HL-60/S4 treated with phorbol 12-myristate 13-acetate at 8.2 ng/mL for 4 days and 3 days (cell line): ENCODE data around the gene OR51B2.

Experiments used
- in situ Hi-C: fragments of 300-500 bp; cut with MboI; formaldehyde crosslinking; loops from 2 replicates; pipeline ENCODE4 v1.15.0; 2022; ENCODE audit warnings: low sequenced_read_pairs

OR51B2 gene

GRCh38 chr11:5284637-5285036, 39.5 kb downstream of the OR51B2 start:
- in situ Hi-C loops, result no loop called here

GRCh38 chr11:5283882-5284281, 40.2 kb downstream of the OR51B2 start:
- in situ Hi-C loops, result no loop called here

DNA sequence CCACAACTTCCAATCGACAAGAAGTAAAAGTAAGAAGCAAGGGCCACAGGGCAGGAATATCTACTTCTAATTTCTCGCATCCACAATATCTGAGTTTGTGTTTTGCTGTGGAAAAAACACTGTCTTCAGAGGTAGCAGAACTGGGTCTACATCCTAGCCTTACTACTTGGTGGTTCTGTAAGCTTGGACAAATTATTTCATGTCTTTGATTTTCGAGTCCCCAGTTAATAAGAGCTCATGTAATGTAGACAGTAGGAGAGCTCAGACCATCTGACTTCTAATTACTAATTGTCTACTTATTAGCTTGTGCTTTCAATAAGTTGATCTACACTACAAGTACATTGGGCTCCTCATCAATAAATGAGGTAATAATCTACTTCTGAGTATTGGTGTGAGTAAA, 41.0 kb downstream of the OR51B2 start:
- in situ Hi-C loops, result no loop called here

DNA sequence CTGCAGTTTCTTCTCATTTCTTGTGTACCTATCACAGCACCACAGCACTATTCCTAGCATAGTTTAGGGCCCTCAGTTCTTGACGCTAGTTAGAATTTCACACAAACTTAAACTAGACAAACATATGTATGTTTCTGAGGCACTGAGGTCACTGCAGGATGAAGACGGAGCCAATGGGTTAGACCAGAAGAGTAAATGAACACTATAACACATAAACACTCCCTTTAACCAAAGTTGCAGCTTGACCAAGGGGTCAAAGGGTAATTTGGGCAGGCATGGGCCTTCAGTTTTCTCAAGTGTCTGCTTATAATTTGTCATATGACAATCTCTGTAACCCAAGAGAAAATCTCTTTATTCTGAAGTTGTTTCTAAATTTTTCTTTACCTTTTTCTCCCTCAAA, 41.5 kb downstream of the OR51B2 start:
- in situ Hi-C loops, result no loop called here

DNA sequence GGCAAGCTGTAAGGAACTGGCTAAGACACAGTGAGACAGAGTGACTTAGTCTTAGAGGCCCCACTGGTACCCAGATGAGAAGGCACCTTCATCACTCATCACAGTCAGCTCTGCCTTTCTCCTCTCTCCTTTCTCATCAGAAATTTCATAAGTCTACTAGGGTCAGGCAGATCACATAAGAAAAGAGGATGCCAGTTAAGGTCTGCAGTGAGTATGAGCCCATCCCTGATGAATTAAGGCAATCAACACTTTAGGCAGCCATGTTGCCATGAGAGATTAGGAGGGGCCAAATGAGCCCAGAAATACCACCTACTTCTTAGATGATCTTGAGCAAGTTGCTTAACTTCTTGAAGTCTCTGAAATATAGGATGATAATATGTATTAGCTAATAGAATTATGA, 42.5 kb downstream of the OR51B2 start:
- in situ Hi-C loops, result no loop called here

- in situ Hi-C loops, result no loop called here
Measured at GRCh38 chr11:5280582-5281102, 43.5 kb downstream of the OR51B2 start.

- in situ Hi-C loops, result no loop called here
Measured at GRCh38 chr11:5279471-5280090, 44.5 kb downstream of the OR51B2 start.

DNA sequence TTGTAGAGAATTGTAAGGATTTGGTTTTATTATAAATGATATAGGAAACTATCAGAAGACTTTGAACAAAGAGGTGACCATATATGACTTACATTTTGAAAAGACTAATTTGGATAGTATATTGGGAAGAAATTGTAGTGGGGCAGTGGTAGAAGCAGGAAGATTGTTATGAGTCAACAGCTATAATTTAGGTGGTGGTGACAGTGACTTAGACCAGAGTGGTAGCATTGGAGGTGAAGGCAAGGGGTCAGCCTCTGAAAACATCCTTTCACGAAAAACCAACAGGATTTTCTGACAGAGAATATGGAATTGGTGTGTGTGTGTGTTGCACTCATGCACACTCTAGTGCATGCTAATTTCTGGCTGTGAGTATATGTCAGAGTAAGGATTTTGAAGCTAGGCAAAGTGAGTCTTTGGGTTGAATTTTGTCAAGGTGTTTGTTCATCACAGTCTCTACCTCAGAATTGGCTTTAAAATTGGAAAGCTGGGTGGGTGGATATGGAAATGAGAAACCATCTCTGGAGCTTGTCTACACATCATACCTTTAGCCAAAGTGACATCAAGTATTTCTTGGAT, 46.2 kb downstream of the OR51B2 start:
- in situ Hi-C loops, result no loop called here

DNA sequence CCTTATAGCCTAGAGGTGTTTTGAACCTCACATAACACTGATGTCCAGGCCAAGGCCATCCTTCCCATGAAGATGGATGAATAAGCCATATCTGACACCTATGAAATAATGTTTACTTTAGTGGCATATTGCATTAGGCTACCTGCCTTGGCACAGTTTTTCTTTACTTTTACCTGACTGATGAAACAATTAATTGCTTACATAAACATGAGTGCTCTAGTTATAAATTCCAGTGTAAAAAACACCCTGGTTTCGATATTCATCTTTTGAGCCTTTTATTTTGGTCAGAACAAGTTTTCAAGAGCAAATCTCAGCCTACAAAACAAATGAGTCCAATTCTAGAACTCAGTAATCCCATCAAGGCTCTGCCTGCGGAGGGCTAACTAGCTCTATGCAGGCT, 47.4 kb downstream of the OR51B2 start:
- in situ Hi-C loops, result no loop called here

DNA sequence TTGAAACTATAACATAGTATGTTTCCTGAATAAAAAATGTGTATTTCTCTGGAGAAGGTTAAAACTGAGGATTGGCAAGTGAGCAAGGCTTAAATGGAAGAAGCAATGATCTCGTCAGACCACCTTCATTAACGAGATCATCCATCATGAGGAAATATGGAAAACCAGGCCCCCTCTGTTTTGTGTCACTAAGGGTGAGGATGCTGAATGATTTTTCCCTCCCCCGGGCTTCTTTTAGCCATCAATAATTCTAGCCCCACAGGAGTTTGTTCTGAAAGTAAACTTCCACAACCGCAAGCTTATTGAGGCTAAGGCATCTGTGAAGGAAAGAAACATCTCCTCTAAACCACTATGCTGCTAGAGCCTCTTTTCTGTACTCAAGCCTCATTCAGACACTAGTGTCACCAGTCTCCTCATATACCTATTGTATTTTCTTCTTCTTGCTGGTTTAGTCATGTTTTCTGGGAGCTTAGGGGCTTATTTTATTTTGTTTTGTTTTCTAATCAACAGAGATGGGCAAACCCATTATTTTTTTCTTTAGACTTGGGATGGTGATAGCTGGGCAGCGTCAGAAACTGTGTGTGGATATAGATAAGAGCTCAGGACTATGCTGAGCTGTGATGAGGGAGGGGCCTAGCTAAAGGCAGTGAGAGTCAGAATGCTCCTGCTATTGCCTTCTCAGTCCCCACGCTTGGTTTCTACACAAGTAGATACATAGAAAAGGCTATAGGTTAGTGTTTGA, 48.6 kb downstream of the OR51B2 start:
- in situ Hi-C loops, result no loop called here

- in situ Hi-C loops, result no loop called here
Measured at GRCh38 chr11:5274395-5274794, 49.7 kb downstream of the OR51B2 start.
